ENCODE measurements around the gene TRPM3.

TRPM3 gene

DNA sequence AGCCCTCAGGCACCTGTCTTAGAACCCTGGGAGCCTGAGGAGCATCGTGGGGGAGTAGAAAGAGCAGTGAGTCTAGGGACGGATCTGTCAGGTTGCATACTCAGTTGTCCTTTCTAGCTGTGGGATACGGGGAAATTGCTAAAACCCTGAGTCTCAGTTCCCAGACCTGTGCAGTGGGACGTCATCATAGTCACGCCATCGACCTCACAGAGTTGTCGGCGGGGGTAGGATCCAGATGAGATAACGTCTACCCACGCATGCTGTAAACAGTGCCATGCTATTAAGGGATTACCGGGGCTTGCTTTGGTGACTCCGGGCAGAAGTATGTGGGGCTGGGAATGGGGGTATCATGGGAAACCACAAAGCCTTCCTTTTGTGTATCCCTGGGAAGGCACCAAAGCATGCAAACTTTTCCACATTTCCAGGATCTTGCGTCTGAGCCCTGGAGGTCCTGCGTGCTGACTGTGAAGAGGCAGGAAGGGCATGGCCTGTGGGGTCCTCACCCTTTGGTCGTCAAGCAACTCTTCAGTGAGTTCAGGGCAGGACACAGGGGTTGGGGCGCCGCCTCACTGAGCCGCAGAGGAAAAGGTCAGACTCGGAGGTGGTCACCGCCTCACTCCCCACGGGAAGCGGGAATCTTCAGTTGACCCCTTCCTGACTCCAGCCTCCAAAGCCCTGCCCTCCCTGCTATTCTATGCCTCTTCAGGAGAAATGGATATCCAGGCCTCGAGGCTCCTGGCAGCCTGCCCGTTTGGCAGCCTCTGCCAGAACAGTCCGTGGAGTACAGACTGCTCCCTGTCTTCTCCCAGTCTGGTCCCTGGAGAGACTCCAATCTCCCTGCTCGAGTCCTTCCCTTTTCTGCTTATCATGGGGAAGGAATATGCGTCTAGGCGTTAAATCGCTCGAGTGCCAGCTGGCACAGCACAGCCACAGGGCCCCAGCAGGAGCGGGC, 520.1 kb downstream of the TRPM3 start:
- DNase-seq: peak in 2 of 3 donors; percentile 29 to 40

DNA sequence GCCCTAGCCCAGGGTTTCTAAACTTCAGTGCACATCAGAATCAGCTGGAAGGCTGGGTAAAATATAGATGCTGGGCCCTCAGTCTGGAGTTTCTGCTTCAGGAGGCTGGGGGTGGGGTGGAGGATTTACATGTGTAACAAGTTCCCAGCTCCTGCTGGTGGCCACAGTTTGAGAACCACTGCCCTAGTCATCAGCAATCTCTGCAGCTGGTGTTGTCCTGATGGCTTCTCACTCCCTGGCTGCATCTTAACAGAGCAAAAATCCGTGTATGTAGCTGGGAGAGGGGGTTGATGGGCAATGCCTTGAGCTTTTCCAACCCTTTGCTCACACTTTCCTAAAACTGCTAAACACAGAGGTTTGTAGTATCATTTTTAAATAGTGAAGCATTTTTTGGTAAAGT, 520.9 kb downstream of the TRPM3 start:
- peak in 1 of 3 donors; percentile 46 for DNase-seq

DNA sequence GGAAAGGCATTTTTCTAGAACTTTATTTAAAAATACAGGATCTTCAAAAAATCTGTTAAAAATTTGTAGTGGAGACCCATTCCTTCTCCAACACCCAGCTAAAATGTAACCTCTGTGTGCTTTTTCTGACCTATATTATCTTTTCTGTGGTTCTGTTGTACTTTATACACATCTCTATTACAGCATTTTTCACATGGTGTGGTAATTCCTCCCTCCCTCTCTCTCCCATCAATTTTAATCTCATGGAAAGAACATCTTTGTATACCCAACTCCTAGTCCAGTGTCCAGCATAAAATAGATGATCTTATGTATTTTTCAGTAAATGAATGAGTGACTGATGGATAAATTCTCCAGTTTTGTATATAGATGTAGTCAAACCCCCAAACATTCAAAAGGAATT, 523.5 kb downstream of the TRPM3 start:
- DNase-seq: no peak

DNA sequence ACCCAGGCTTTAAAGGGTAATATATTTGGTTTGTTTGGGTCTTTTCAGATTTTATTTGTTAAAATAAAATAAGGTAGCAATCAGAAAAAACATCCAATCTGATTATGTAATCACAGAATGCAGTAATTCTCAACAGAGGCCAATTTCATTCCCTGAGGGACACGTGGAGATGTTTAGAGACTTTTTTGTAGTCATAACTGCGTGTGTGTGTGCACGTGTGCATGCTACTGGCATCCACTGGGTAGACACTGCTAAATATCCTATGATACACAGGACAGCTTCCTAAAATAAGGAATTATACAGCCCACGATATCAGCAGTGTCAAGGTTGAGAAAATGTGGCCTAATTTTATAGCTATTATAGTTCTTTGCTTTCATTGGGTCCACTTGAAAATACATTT, 526.2 kb downstream of the TRPM3 start:
- no peak for DNase-seq

DNA sequence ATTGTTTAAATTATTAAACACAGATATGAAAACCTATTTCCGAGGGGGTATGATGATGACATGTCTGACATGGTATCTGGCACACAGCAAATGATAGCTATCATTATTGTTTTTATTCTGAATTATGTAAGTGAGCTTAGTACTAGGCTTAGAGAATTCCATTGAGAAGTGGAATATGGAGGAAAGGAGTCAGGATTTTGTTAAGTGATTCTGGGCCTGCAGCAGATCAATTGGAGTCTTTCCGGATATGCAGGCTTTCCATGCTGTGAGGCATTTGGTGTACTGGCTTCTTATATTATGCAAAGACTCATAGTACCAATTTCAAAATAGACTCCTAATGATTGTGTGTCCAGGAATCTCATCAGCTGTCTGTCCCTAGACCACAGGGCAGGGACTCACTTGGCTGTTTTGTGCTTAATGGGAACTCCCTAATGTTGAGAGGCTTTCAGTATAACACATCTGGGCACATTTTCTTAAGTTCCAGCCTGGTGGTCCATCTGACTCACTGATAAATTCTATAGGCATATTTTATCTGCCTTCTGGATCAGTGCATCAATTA, 527.0 kb downstream of the TRPM3 start:
- no peak for DNase-seq

DNA sequence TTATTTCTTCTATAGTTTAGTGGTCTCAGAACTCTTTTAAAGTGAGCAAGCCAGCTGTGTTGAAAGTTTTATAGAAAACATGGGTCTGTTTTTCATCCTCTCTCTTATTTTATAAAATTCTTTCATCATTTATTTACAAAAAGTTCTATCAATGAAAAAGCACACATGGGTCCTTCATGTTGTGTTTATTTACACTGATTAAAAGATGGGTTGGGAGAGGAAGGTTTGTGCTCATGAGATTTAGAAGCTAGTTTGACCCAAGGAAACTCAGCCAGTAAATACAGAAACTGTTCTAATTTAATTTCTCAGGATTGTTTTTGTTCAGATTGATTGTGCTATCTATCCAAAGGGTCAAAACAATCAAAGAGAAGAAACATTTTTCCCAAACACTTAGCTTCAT, 528.2 kb downstream of the TRPM3 start:
- no peak for DNase-seq

DNA sequence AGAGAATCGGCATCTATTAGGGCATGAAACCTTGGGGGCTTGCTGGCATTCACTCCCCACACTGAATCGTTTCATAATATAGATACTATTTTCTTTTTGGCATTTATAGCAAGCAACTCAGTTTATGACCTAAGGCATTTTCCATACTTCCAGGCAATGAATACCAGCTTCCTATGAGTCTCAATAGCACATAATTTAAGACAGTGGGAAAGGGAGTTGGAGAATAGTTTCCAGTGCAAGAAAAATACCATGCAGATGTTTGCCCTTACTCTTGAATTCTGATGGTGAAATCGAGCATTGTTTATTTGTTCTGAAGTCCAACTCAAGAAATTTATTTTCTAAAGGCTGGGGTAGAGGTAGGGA, 531.1 kb downstream of the TRPM3 start:
- DNase-seq: no peak

DNA sequence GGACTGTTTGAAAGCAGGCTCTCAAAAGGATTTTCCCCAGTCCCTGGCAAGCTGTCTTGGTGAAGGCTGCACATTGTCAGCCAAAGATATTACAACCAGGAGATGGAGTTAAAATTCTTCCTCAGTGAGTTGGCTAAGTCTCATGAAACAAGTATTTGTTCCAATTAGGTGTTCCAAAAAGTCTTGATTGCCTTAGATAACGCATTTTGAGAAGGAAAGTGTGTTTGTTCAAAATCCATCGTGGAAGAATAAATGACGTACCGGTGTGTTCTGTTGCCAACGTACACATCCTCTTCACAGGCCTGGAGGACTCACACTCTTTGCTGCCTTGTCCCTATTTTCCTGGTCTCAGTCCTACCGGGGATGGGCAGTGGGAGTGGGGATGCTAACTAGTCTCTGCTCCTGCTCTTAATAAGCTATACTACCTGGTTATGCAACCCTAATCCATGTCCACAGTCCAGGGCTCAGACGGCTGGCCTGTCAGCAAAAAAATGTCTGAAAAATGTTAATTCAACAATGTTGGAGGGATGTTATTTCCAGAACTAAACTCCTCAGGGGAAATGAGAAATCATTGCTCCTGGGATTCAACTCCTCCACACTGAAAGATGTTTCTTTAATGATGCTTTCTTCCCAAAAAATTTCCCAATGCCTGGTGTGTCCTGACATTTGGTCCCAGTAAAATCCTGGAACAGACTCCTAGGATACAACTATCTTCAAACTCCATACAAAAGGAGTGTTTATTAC, 531.7 kb downstream of the TRPM3 start:
- no peak for DNase-seq

DNA sequence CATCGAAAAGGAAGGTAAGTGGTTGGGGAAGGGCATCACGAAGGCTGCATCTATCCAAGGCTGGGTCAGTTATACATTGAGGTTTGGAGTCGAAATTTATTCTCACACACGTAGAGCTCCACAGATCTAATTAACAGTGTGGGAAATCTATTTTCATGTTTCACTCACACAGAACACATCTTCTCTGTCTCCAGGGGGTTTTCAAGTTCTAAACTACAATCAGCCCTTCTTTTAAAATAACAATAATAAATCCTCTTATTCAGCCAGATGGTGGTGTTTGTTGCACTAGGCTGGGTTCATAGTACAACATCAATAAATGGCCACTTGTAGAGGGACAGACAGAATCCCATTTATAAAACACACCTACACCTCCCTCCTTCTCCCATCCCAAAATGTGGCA, 532.4 kb downstream of the TRPM3 start:
- no peak for DNase-seq

DNA sequence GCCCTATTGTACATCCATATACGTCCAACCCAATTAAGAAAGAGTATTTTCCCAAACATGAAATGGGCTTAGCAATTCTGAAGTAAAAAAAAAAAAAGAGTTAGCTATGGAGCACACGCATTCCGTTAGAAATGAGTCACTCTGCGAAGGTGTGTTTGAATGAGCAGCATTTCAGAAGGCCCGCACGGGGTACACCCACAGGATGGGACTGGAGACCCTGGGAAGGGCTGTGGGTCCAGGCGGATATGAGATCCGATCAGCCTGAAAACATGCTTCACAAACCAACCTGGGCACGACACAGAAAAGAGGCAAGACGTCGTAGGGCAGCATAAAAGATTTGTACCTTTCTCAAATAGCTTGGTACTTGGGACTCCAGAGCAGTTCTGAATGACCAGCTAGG, 533.0 kb downstream of the TRPM3 start:
- DNase-seq: no peak

DNA sequence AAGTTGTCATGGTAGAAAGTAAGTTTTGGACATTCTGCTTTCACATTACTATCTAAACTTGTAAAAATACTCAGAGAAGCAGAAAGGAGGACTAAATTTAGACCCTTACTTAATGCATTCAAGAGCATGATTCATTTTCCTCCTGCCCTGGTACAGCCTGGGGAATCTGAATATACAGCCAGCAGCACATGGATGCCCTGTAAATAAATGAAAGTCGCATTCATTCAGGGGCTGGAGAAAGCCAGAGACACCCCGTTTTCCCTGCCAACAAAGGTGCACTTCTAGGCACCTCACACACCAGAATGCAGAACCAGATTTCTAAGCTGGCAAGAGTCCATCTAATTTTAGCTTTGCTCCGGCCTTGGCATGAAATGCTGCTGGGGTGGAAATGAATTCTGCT, 534.2 kb downstream of the TRPM3 start:
- peak; percentile 57 to 72 (median 71) for DNase-seq

DNA sequence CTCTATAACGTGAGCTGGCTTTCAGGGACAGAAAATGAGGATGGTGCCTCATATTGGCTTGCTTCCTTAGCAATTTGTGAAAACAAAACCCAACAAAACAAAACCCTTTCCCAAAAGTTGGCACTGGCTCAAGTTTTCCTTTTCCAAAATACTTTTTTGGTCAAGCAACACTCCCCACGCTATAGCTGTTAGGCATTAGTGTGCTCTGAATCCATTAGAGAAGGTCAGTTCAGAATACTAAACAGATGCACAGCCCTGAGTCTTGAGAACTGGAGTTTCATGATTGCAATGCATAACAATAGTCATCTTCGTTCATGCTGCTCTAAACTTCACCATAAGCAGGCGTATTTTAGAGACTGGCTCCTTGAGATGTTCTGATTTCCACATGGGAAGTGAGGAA, 534.9 kb downstream of the TRPM3 start:
- DNase-seq: no peak

DNA sequence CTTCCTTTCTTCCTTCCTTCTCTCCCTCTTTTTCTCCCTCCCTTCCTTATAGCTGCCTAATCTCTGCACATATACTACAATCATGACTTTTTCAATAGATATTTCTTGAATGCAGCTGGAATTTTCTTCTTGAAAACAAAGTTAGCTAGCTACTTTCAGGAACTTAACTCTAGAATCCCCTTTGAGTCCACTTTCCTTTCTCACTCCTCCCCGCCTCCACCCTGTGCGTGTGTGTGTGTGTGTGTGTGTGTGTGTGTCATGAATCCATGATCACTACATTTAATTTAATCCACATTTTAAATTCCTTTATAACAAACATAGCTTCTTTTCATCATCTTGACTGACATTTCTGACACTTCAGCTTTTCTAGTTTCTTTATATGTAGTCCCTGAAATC, 539.5 kb downstream of the TRPM3 start:
- DNase-seq: peak; percentile 69 to 78 (median 74)

DNA sequence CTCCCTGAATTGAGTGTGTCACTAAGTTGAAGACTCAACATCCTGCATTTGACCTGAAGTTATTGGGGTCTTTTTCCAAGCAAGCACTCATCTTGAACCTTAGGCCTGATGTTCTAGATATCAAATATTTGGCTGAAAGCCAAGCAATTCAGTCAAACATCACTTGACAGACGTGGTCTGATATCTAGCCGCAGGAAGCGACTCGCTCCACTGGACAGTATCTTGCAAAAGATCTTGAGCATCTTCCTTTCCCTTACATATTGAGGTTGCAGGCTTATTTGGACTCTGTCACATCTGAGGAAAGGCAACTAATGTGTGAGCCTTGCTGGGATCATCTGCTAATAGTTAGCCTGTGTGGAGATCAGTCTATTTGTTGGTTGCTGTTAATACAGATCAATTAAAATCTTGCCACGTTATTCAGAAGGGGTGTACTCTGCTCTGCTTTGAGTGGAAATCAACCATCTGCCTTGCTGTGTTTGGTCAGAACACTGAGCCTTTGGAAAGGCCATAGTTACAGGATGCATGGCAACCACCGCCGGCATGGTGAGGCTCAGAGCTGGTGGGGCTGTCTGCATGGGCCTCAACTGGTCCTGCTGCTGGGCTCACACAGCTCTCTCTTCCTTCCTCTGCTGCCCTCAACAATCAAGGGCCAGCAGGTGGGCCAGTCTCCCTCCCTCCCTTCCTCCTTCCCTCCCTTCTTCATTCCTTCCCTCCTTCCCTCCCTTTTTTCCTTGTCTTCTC, 540.0 kb downstream of the TRPM3 start:
- no peak for DNase-seq

DNA sequence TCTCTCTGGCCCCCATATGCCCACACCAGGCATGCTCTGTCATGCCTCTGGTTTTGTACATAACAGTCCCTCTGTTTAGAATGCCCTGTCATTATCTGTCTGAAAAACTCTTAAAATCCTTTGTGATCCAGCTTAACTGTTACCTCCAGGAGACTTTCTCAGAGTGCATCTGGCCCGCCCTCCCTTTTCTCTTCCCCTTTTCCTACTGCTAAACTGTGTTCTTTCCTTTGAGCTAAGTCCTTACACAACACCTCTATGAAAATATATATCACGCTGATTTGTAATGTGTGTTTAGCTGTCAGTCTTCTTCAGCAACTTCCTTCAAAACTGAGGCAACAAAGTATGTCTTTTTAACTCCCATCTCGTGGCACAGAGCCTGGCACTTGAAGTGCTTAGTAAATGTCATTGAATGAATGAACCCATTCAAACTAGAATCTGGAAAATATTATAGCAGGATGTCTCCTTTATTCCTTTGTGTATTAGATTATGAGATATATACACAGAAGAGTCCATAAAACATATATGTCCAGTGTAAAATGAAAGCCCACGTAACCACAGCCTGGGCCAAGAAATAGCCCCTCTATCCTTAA, 540.7 kb downstream of the TRPM3 start:
- peak; percentile 56 to 78 (median 75) for DNase-seq

DNA sequence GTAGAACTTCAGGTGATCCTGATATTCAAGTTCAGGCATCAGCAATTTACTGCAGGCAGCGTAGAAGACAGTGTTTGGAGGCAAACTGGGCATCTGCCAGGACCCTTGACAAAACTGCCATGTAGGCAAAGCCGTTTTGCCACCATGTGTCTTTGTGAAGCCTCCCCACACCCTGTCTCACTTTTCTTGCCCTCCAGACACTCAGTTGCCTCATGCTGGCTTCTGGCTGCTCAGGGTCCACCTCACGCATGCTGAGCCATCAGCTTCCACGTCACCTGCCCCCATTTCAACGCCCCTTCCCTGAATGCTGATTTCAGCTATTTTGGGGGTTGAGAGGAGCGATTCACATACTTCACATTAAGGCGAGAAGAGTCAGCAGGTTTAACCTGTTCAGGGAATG, 541.7 kb downstream of the TRPM3 start:
- no peak for DNase-seq

DNA sequence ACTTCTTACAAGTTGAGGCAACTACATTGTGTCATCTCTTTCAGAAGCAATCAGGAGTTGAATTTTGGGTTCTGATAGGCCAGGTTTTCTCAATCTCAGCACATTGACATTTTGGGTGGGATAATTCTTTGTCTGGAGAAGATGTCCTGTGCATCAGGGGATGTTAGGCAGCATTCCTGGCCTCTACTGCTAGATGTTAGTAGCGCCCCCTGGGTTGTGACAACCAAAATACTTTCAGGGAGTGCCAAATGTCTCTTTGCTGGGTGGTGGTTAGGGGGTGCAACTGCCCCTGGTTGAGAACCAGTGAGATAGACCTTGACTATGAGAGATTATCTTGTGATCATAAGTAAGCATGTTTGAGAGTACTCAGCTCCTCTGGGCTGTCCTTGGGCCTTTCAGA, 542.7 kb downstream of the TRPM3 start:
- DNase-seq: peak in 1 of 3 donors; percentile 41

DNA sequence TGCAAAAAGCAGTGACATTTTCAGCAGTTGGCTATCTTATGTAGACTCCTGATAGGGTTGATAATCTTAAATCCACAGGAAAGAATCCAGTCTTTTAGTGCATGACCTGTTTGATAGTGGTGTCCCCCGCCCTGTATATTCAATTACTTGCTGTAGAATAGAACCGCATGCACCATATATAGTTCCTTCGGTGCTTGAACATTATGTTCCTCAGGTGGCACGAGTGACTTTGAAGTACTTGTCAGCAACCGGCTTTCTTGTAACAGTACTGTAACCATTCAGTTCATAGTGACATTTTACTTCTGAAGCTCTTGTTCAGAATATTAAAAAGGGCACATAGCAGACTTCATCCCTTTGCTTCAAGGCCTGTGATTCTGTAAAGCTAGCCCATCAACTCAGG, 543.8 kb downstream of the TRPM3 start:
- no peak for DNase-seq

DNA sequence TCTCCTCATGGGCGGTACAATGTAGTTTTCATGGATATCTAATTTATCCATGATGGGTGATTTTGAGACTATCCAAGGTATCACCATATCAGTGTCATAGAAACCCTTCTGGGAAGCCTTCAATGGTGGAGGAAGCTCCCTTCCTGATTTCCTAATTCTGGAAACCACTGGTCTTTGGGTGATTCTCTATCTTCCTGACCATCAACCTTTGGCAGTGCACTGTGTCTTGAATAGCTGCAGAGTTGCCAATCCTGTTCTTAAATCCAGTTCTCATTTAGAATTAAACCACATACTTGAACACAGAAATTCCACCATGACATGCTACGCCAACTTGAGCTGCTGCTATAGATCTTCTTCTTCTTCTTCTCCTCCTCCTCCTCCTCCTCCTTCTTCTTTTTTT, 545.3 kb downstream of the TRPM3 start:
- peak; percentile 70 to 85 (median 80) for DNase-seq

DNA sequence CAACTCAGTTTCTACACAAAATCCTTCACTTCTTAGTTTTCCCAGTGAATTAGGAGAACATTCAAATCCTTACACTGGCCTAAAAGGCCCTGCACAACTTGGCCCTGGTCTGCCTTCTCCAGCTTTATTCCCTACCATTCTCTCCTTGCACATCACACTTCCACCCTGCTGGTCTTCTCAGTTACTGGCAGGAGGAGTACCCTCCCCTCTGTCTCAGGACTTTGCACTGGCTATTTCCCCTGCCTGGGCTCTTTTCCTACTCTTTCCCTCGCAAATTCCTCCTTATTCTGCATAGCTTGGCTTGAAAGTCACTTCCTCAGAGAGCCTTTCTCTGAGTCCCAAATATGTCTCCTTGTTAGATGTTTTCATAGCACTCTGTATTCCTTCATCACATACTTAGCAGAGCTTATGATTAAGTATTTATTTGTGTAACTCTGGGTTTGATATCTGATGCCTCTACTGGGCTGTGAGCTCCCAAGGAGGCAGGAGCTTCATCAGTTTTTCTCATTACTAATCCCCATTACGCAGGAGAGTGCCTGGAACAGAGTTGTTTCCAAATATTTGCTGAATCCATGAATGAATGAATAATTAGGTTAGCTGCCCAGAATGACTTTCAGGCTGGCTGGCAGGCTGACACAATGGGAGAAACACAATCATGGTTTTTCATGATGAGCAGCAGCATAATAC, 547.1 kb downstream of the TRPM3 start:
- DNase-seq: no peak

DNA sequence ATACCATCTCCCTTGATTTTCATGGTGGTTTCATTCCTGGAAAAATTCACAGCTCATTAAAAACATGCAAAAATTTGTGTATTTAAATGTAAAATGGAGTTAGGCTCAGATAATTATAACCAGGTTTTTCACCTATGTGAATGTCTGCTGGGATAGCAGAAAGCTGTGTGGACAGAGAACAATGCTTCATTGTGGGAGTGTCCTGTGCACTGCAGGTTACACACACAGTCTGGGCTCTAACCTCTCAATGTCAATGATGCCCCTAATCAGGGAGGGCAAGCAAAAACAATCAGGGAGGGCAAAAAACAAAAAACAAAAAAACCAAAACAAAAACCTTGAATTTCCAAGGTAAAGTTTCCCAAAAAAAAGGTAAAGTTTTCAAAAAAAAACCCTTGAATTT, 548.1 kb downstream of the TRPM3 start:
- no peak for DNase-seq

DNA sequence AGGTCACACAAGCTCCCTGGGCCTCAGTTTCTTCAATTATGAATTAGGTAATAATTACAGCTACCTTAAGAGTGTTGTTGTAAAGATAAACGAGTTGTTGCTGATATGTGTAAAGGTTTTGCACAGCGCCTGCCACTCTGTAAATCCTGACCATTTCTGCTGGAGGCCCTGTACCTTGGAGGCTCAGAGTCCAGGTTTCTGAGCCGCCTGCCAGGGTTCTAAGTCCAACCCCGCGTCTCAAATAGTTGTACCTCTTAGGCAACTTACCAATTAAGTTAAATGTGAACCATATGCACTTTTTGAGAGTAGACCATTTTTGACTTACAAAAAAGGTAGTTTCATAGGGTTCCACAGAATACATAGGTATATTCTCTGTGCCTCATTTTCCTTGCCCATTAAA, 550.2 kb downstream of the TRPM3 start:
- DNase-seq: no peak
